NT2/D1 (cell line): Measurements from ENCODE around the gene ICAM3.

ENCODE experiments used
- SUZ12 ChIP-seq: IDR thresholded peaks from 2 replicates; pipeline ENCODE4 v1.6.1; 2011; ENCODE audit not compliant: insufficient read length, insufficient read depth; ENCODE audit errors: extremely low read depth
- ZNF274 ChIP-seq: IDR thresholded peaks from 2 replicates; pipeline ENCODE4 v1.6.1; 2011; ENCODE audit warnings: mild to moderate bottlenecking, low read depth, low read length

DNA sequence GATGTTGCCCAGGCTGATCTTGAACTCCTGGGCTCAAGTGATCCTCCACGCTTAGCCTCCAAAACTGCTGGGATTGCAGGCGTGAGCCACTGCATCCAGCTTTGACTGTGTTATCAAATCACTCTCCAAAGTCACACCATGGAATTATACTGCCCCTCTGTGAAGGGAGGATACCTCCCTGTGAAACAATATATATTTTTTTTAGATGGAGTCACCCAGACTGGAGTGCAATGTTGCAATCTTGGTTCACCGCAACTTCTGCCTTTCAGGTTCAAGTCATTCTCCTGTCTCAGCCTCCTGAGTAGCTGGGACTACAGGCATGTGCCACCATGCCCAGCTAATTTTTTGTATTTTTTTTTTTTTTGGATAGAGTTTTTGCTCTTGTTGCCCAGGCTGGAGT, 33.3 kb upstream of the ICAM3 start:
- TF ChIP-seq SUZ12 = no peak
- no peak for TF ChIP-seq ZNF274
